ENCODE data around the gene TAF11L14. TPM values are rescaled to one million over a fixed set of nuclear protein-coding genes. Genes with fewer than 3 reads are reported as not detected.

The TAF11L14 gene
- total RNA-seq, 4 donors from 2014 or later, result not detected

DNA sequence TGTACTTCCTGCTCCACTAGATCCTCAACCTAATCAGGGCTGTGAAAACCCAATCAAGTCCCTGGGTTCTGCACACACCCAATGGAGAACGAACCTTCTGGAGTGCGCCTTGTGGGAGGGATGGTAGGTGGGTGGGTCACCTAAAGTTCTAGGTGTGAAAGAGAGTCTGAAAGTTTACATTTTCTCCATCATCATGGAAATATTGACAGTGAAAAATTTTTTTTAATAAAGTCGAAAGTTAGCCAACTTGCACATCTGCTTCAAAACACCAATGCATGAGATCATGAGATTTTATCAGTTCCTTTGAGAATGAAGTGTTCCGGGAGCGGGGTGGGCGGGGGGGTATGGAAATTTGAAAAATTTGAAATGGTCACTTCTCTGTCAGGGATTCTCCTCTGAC is 21.7 kb downstream of the TAF11L14 start:
- intact Hi-C loops (cut with DNase I; ENCODE audit: low total_unique reads), result no loop called here
- 54 to 56% methylated on average over 6 of the region's 6 CpGs for WGBS, 2 donors
- TF ChIP-seq, protein P1, sequence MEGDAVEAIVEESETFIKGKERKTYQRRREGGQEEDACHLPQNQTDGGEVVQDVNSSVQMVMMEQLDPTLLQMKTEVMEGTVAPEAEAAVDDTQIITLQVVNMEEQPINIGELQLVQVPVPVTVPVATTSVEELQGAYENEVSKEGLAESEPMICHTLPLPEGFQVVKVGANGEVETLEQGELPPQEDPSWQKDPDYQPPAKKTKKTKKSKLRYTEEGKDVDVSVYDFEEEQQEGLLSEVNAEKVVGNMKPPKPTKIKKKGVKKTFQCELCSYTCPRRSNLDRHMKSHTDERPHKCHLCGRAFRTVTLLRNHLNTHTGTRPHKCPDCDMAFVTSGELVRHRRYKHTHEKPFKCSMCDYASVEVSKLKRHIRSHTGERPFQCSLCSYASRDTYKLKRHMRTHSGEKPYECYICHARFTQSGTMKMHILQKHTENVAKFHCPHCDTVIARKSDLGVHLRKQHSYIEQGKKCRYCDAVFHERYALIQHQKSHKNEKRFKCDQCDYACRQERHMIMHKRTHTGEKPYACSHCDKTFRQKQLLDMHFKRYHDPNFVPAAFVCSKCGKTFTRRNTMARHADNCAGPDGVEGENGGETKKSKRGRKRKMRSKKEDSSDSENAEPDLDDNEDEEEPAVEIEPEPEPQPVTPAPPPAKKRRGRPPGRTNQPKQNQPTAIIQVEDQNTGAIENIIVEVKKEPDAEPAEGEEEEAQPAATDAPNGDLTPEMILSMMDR (IDR thresholded peaks at IDR 0.05), result no peak
- TF ChIP-seq POLR2A (IDR thresholded peaks at IDR 0.05), result no peak
- no peak for DNase-seq (ENCODE audit: low spot score in 2 of 2)
- no peak overlapping the region for H3K4me3 ChIP-seq (ENCODE audit: low read depth, poor library complexity, severe bottlenecking)

DNA sequence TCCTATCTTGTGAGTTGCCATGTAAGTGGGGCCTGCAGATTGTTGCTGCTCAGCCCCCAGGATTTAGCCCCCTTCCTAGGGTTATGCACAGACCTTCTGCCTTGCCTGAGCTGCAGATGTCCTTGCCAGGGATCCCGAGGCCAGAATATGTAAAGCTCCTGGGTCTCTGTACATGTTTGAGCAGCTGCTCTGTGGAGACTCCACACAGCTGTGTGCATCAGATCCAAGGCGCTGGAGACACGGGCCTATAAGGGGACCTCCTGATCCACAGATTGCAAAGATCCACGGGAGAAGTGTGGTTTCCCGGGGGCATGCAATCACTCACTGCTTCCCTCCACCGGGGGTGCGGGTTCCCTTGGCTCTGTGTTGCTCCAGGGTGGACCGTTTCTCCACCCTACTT is 28.9 kb downstream of the TAF11L14 start:
- TF ChIP-seq, protein P1 (IDR thresholded peaks at IDR 0.05), result no peak
- TF ChIP-seq POLR2A (IDR thresholded peaks at IDR 0.05), result no peak
- 55 to 60% methylated on average over 6 to 8 of the region's 8 CpGs for WGBS, 2 donors
- intact Hi-C loops (cut with DNase I; ENCODE audit: low total_unique reads), result no loop called here
- DNase-seq (ENCODE audit: low spot score in 2 of 2), result no peak
- H3K4me3 ChIP-seq (ENCODE audit: low read depth, poor library complexity, severe bottlenecking), result no peak overlapping the region

DNA sequence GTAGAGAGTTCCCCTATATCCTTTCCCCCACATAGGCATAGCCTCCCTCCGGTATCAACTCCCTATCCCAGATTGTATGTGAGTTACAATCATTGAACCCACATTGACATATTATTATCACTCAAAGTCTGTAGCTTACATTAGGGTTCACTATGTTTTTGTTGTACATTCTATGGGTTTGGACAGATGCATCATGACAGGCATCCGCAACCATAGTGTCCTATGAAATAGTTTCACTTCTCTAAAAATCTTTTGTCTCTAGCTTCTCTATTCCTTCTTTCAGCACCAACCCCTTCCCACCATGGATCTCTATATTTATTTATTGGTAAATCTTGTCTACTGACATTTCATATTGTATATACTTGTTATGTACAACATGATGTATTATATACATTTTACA is 31.6 kb downstream of the TAF11L14 start:
- intact Hi-C loops (cut with DNase I; ENCODE audit: low total_unique reads), result loop anchor here (2.0 kb wide), 1 partner anchor 29 kb away; no protein-coding TSS in a partner anchor
- no peak overlapping the region for H3K4me3 ChIP-seq (ENCODE audit: low read depth, poor library complexity, severe bottlenecking)
- WGBS, 2 donors, result 92 to 100% methylated on average over 2 of the region's 2 CpGs
- no peak for DNase-seq (ENCODE audit: low spot score in 2 of 2)
- TF ChIP-seq, protein P1 (IDR thresholded peaks at IDR 0.05), result no peak
- no peak for TF ChIP-seq POLR2A (IDR thresholded peaks at IDR 0.05)

DNA sequence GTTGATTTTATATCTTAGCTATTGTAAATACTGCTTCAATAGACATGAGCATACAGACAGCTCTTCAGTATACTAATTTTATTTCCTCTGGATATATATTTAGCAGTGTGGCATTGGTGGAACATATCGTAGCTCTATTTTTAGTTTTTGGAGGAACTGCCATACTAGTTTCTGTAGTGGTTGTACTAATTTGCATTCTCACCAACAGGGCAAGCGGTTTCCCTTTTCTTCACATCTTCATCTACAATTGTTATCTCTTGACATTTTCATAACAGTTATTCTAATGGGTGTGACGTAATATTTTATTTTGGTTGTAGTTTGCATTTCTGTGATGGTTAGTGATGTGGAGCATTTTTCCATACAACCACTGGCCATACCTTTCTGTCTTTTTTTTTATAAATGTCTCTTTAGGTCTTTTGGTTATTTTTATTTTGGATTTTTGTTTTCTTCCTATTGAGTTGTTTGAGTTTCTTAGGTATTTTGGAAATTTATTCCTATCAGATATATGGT is 32.5 kb downstream of the TAF11L14 start:
- WGBS, 2 donors, result 86 to 93% methylated on average over 3 of the region's 3 CpGs

DNA sequence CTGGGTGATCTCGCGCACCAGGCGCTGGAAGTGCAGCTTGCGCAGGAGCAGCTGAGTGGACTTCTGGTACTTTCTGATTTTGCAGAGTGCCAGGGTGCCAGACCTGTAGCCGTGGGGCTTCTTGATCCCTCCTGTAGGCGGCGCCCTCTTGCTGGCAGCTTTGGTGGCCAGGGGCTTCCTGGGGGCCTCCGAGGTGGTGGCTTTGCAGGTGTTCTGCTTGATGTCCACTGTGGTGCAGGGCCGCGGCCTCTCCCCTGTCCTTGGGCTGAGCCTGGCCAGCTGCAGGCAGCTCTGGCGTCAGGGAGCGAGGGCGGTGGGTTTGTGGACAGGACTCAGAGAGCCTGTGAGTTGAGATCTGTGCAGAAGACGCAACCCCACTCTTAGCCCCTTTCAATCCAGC is 36.1 kb downstream of the TAF11L14 start:
- TF ChIP-seq, protein P1 (IDR thresholded peaks at IDR 0.05), result no peak
- TF ChIP-seq POLR2A (IDR thresholded peaks at IDR 0.05), result no peak
- H3K4me3 ChIP-seq (ENCODE audit: low read depth, poor library complexity, severe bottlenecking), result no peak overlapping the region
- no peak for DNase-seq (ENCODE audit: low spot score in 2 of 2)
- intact Hi-C loops (cut with DNase I; ENCODE audit: low total_unique reads), result no loop called here
- WGBS, 2 donors, result 97% methylated on average over 6 to 10 of the region's 14 CpGs

More for the DNA sequence above, 32.5 kb downstream of the TAF11L14 start:
- intact Hi-C loops (cut with DNase I; ENCODE audit: low total_unique reads), result no loop called here
- no peak for DNase-seq (ENCODE audit: low spot score in 2 of 2)
- no peak for TF ChIP-seq POLR2A (IDR thresholded peaks at IDR 0.05)
- TF ChIP-seq, protein P1 (IDR thresholded peaks at IDR 0.05), result no peak
- no peak overlapping the region for H3K4me3 ChIP-seq (ENCODE audit: low read depth, poor library complexity, severe bottlenecking)

DNA sequence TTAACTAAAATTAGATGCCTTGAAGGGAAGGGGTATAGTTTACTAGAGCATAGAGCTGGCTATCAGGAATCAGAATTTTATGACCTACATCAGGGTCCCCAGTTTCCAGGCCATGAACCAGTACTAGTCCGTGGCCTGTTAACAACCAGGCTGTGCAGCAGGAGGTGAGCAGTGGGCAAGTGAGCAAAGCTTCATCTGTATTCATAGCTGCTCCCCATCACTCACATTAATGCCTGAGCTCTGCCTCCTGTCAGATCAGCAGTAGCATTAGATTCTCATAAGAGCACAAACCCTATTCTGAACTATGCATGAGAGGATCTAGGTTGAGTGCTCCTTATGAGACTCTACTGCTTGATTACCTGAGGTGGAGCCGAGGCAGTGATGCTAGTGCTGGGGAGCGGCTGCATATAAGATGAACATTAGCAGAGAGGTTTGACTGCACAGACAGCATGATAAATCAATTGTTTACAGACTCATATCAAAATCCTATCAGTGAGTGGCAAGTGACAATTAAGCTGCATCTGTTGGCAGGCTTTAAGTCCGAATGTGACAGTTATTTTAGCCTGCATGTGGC is 44.6 kb downstream of the TAF11L14 start:
- 83 to 96% methylated on average over 4 of the region's 4 CpGs for WGBS, 2 donors
- TF ChIP-seq, protein P1 (IDR thresholded peaks at IDR 0.05), result no peak
- TF ChIP-seq POLR2A (IDR thresholded peaks at IDR 0.05), result no peak
- DNase-seq (ENCODE audit: low spot score in 2 of 2), result no peak
- H3K4me3 ChIP-seq (ENCODE audit: low read depth, poor library complexity, severe bottlenecking), result no peak overlapping the region
- intact Hi-C loops (cut with DNase I; ENCODE audit: low total_unique reads), result no loop called here

Data from lower leg skin (tissue), 4 donors.